AG10803 (cell line): ENCODE measurements around the gene NME5.

Source experiments
- DNase-seq: peaks from one replicate; pipeline ENCODE4 v3.0.0; 2010; ENCODE audit warnings: low read depth
- H3K4me3 ChIP-seq: 2 replicates; pipeline ENCODE4 v1.5.1; 2011; ENCODE audit warnings: mild to moderate bottlenecking, low read length, control low read depth
- CTCF ChIP-seq: conservative IDR thresholded peaks from 2 replicates; pipeline ENCODE4 v1.5.1; 2011; ENCODE audit warnings: mild to moderate bottlenecking, low read length, control low read depth, inconsistent platforms

Gene NME5, protein sequence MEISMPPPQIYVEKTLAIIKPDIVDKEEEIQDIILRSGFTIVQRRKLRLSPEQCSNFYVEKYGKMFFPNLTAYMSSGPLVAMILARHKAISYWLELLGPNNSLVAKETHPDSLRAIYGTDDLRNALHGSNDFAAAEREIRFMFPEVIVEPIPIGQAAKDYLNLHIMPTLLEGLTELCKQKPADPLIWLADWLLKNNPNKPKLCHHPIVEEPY

GRCh38 chr5:138138949-138139780 is at the start of gene NME5:
NME5 (minus strand) TSS chr5:138139428; CDS start chr5:138138780, 648 bp downstream.
- no peak for TF ChIP-seq CTCF
- peak within 1 kb of the TSS; percentile 60 for H3K4me3 ChIP-seq
- DNase-seq, result peak; percentile 39

DNA sequence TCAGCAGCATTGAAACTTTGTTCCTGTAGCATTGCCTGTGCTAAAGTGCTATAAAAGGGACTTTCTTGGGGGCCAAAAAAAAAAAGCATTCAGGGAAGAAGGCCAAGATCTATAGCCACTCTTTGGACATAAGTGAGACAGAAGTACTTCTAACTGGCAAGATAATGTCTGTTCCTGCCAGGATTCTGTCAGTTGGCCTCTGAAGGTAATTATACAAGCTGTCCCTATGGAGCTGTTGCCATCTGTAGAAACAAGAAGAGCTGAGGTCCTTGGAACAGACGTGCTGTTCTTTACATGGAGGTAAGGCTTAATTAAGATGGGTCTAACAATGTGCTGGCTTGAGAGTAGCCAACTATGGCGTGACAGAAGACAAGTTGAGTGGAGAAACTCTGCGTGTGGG is 49.4 kb upstream of the NME5 start:
- no peak for TF ChIP-seq CTCF
- DNase-seq, result no peak
- H3K4me3 ChIP-seq, result no peak overlapping the region

DNA sequence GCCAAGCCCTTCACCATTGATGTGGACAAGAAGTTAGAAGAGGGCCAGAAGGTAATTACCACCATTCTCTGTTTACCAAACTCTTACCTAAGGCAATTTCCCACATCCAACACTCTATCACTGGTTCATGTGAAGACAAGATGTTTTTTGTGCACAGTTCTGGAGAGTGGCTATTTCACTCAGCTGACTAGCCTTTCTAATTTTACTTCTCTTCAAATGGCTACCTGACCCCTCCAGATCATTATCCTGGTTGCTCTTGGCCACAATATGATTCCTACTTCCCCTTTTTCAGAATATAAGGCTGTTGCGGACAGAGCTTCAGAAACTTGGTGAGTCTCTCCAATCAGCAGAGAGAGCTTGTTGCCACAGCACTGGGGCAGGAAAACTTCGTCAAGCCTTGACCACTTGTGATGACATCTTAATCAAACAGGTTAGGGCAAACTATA is 46.8 kb upstream of the NME5 start:
- no peak for TF ChIP-seq CTCF
- DNase-seq, result no peak
- no peak overlapping the region for H3K4me3 ChIP-seq

DNA sequence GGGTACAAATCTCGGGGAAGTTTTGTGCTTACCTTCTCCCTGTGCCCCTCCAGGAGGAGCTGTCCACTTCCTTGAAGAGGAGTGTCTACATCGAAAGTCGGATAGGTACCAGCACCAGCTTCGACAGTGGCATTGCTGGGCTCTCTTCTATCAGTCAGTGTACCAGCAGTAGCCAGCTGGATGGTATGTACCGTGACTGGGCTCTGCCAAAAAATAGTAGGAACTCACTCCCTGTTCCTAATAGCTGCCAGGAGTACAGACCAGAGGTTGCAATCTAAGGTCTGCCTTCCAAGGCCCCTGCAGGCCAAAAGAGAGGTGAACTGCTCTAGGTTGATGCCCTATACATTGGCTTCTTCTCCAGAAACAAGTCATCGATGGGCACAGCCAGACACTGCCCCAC is 43.6 kb upstream of the NME5 start:
- DNase-seq, result no peak
- no peak for TF ChIP-seq CTCF
- H3K4me3 ChIP-seq, result no peak overlapping the region

DNA sequence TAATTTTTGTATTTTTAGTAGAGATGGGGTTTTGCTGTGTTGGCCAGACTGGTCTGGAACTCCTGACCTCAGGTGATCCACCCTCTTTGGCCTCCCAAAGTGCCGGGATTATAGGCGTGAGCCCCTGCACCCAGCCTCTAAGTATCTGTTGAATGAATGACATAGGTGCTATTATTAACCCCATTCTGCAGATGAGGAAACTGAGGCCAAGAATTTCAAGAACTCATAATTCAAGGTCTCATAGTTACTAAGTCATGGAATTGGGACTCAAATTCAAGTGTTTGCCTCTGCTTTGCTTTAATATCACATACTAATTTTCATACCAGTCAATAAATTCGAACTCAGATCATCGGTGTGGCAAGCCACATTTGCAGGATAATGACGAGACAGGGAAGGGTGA is 41.6 kb upstream of the NME5 start:
- no peak overlapping the region for H3K4me3 ChIP-seq

GRCh38 chr5:138180183-138180782 is 41.1 kb upstream of the NME5 start:
- TF ChIP-seq CTCF, result peak; percentile 44

More for the DNA sequence above, 41.6 kb upstream of the NME5 start:
- no peak for DNase-seq
- no peak for TF ChIP-seq CTCF

More at GRCh38 chr5:138180183-138180782, 41.1 kb upstream of the NME5 start:
- peak overlapping the region; percentile 97 for H3K4me3 ChIP-seq
- peak; percentile 52 for DNase-seq
